ENCODE results near the gene RPS6KB2. TPM values are rescaled to one million over a fixed set of nuclear protein-coding genes. Genes with fewer than 3 reads are reported as not detected.

Gene RPS6KB2
- total and polyA plus RNA-seq, 9 of the 15 experiments (the other 6 are each of a cell fraction or from before 2014, with no cell fraction given): 0.42 to 122 (median 82.6) TPM

DNA sequence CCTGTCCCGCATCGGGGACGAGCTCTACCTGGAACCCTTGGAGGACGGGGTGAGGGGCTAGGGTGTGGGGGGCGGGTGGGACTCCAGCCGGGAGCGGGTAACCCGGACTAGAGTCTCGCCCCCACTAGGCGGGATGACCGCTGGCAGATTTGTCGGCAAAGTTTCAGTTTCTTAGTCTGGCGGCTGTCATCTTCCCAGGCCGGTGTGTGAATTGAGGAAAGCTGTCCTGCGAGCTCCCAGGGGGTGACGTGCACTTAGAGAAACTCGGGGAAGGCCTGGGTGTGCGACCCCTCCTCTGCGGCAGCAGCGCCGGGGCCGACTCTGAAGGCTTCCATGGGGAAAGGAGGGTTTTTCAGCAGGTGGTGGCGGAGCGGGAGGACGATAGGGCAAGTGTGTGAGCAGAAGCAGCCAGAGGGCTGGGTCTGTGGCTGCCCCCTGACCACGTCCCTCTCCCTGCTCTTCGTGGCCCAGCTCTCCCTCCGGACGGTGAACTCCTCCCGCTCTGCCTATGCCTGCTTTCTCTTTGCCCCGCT is 36.0 kb upstream of the RPS6KB2 start:
- no peaks in the 10 kb centered on the region; the same call in 1 of the 2 replicates for H4K20me1 ChIP-seq (replicated peaks; ENCODE audit: control insufficient read depth, insufficient read depth, low read length)
- H3K36me3 ChIP-seq (ENCODE audit: control insufficient read depth, insufficient read depth, low read length): peaks cover 36% of the 10 kb centered on the region; the same call in 2 of the 3 replicates
- in situ Hi-C loops (cut with MboI): no loop called here
- peaks cover 25% of the 10 kb centered on the region for H3K79me2 ChIP-seq (ENCODE audit: control insufficient read depth, insufficient read depth, low read length)
- POLR2A ChIA-PET: interaction anchor here (0.9 to 2.4 kb wide), 4 partner anchors 9 to 30 kb away, joined by 3 to 14 read pairs (median 8); partner anchors contain the start of gene PPP1CA
- peak; percentile 14 for ATAC-seq
- peak overlapping the region; percentile 82 to 100 for H3K9ac ChIP-seq (ENCODE audit: insufficient read depth in 1 of 2, low read depth in 2 of 2, low read length in 2 of 2)
- H3K4me1 ChIP-seq (replicated peaks in 1 of 2; ENCODE audit: control insufficient read depth in 2 of 2, insufficient read depth in 2 of 2, low read length in 2 of 2): peaks cover 6 to 67% of the 10 kb centered on the region in 2 experiments; a peak in 4 of 5 replicates
- H3K9me1 ChIP-seq (ENCODE audit: control insufficient read depth, insufficient read depth, low read length): peaks cover 3% of the 10 kb centered on the region
- intact Hi-C loops (cut with micrococcal nuclease): no loop called here
- peak overlapping the region; percentile 82 for H3K27ac ChIP-seq (ENCODE audit: extremely low read depth, low read depth, low read length)
- no peaks in the 10 kb centered on the region for H3K9me3 ChIP-seq (replicated peaks; ENCODE audit: control insufficient read depth, insufficient read depth, low read depth, low read length)
- peak overlapping the region; percentile 90 for H2AFZ ChIP-seq (ENCODE audit: low read depth, low read length)
- CTCF ChIA-PET (ENCODE audit: low intra/inter-chr PET ratio): no interaction called here
- TSS peak; percentile 63 for BruUV-seq (replicated peaks)
- peak in 1 of 4 experiments; percentile 36 for DNase-seq (ENCODE audit: extremely low read depth in 1 of 4, low spot score in 3 of 4)
- H3K4me2 ChIP-seq (ENCODE audit: insufficient read depth, low read length): peak overlapping the region; percentile 91
- H3K27me3 ChIP-seq (ENCODE audit: control insufficient read depth in 2 of 2, insufficient read depth in 2 of 2, low read length in 2 of 2): no peaks in the 10 kb centered on the region
- peak overlapping the region; percentile 73 for H3K4me3 ChIP-seq
- FAIRE-seq: peak; percentile 44
- WGBS (ENCODE audit: insufficient coverage, low coverage, missing lambda C conversion rate): 8% methylated on average over 25 of the region's 31 CpGs
- TF ChIP-seq, protein P1, sequence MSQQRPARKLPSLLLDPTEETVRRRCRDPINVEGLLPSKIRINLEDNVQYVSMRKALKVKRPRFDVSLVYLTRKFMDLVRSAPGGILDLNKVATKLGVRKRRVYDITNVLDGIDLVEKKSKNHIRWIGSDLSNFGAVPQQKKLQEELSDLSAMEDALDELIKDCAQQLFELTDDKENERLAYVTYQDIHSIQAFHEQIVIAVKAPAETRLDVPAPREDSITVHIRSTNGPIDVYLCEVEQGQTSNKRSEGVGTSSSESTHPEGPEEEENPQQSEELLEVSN (IDR thresholded peaks at IDR 0.05; ENCODE audit: borderline replicate concordance in 1 of 2, extremely low read depth in 1 of 2, insufficient read depth in 1 of 2, insufficient read length in 1 of 2, low read depth in 1 of 2, low read length in 1 of 2, poor library complexity in 1 of 2, severe bottlenecking in 1 of 2): peak in 1 of 2 experiments; percentile 17
- TF ChIP-seq, protein P2, sequence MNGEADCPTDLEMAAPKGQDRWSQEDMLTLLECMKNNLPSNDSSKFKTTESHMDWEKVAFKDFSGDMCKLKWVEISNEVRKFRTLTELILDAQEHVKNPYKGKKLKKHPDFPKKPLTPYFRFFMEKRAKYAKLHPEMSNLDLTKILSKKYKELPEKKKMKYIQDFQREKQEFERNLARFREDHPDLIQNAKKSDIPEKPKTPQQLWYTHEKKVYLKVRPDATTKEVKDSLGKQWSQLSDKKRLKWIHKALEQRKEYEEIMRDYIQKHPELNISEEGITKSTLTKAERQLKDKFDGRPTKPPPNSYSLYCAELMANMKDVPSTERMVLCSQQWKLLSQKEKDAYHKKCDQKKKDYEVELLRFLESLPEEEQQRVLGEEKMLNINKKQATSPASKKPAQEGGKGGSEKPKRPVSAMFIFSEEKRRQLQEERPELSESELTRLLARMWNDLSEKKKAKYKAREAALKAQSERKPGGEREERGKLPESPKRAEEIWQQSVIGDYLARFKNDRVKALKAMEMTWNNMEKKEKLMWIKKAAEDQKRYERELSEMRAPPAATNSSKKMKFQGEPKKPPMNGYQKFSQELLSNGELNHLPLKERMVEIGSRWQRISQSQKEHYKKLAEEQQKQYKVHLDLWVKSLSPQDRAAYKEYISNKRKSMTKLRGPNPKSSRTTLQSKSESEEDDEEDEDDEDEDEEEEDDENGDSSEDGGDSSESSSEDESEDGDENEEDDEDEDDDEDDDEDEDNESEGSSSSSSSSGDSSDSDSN (IDR thresholded peaks at IDR 0.05; ENCODE audit: borderline replicate concordance in 1 of 2, low read depth in 2 of 2, low read length in 2 of 2): peak in 1 of 2 experiments; percentile 30; a peak in 1 of 4 replicates
- no peak for TF ChIP-seq RNF2 (IDR thresholded peaks at IDR 0.05)
- TF ChIP-seq SLC30A9 (CRISPR knock-in tag; IDR thresholded peaks at IDR 0.05): no peak
- TF ChIP-seq, protein P3, sequence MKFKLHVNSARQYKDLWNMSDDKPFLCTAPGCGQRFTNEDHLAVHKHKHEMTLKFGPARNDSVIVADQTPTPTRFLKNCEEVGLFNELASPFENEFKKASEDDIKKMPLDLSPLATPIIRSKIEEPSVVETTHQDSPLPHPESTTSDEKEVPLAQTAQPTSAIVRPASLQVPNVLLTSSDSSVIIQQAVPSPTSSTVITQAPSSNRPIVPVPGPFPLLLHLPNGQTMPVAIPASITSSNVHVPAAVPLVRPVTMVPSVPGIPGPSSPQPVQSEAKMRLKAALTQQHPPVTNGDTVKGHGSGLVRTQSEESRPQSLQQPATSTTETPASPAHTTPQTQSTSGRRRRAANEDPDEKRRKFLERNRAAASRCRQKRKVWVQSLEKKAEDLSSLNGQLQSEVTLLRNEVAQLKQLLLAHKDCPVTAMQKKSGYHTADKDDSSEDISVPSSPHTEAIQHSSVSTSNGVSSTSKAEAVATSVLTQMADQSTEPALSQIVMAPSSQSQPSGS (CRISPR knock-in tag; IDR thresholded peaks at IDR 0.05): 0 out of 2 replicates have a peak, but pooled peaks have one; percentile 5
- TF ChIP-seq, protein P4, sequence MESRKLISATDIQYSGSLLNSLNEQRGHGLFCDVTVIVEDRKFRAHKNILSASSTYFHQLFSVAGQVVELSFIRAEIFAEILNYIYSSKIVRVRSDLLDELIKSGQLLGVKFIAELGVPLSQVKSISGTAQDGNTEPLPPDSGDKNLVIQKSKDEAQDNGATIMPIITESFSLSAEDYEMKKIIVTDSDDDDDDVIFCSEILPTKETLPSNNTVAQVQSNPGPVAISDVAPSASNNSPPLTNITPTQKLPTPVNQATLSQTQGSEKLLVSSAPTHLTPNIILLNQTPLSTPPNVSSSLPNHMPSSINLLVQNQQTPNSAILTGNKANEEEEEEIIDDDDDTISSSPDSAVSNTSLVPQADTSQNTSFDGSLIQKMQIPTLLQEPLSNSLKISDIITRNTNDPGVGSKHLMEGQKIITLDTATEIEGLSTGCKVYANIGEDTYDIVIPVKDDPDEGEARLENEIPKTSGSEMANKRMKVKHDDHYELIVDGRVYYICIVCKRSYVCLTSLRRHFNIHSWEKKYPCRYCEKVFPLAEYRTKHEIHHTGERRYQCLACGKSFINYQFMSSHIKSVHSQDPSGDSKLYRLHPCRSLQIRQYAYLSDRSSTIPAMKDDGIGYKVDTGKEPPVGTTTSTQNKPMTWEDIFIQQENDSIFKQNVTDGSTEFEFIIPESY (CRISPR knock-in tag; IDR thresholded peaks at IDR 0.05): no peak
- no peak for TF ChIP-seq RBM25 (IDR thresholded peaks at IDR 0.05; ENCODE audit: low read depth, low read length, severe bottlenecking)
- TF ChIP-seq CCNT2 (IDR thresholded peaks at IDR 0.05; ENCODE audit: borderline replicate concordance, extremely low read depth, insufficient read length, low read depth, low read length): no peak
- TF ChIP-seq, protein P5, sequence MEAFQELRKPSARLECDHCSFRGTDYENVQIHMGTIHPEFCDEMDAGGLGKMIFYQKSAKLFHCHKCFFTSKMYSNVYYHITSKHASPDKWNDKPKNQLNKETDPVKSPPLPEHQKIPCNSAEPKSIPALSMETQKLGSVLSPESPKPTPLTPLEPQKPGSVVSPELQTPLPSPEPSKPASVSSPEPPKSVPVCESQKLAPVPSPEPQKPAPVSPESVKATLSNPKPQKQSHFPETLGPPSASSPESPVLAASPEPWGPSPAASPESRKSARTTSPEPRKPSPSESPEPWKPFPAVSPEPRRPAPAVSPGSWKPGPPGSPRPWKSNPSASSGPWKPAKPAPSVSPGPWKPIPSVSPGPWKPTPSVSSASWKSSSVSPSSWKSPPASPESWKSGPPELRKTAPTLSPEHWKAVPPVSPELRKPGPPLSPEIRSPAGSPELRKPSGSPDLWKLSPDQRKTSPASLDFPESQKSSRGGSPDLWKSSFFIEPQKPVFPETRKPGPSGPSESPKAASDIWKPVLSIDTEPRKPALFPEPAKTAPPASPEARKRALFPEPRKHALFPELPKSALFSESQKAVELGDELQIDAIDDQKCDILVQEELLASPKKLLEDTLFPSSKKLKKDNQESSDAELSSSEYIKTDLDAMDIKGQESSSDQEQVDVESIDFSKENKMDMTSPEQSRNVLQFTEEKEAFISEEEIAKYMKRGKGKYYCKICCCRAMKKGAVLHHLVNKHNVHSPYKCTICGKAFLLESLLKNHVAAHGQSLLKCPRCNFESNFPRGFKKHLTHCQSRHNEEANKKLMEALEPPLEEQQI (IDR thresholded peaks at IDR 0.05): no peak
- no peak for TF ChIP-seq ZNF668 (CRISPR knock-in tag; IDR thresholded peaks at IDR 0.05)

Data from K562 (cell line).